Esophagus squamous epithelium (tissue), 4 donors: ENCODE data around the gene TM2D3.

Experiments used
- POLR2A ChIP-seq, 4 donors: fragments of 450-650 bp; IDR thresholded peaks; one replicate each; pipeline ENCODE4 v1.6.1; 2017; ENCODE audit warnings: antibody characterized with exemption in 4 of 4, mild to moderate bottlenecking in 4 of 4, moderate library complexity in 3 of 4
- TF ChIP-seq, protein P1 (sequence below), 6 experiments: fragments of 450-650 bp in 4 of 6; fragments of 200-600 bp in 2 of 6; sonication (generic) in 2 of 6; IDR thresholded peaks; one replicate each; pipeline ENCODE4 v1.5.1; 2016 to 2019; ENCODE audit warnings: antibody characterized with exemption in 6 of 6, mild to moderate bottlenecking in 4 of 6, moderate library complexity in 4 of 6

DNA sequence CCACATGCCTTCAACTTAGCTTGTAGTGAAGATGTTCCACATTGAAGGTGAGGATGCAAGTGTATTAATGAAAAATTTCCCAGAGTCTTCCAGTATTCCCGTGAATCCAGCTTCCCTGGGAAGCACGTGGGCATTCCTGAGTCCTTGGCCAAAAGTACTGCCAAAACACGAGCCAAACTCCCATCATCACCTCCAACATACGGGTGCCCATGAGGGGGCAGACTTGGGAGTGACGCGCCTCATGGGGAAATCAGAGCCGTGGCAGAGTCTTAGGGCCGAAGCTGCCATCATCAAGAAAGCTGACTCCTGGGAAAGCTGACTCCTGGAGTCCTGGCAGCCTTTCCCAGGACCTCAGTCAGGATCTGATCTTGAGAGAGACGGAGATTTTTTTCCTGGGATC is 20.1 kb upstream of the TM2D3 start:
- no peak for TF ChIP-seq POLR2A (IDR thresholded peaks at IDR 0.05)
- TF ChIP-seq, protein P1, sequence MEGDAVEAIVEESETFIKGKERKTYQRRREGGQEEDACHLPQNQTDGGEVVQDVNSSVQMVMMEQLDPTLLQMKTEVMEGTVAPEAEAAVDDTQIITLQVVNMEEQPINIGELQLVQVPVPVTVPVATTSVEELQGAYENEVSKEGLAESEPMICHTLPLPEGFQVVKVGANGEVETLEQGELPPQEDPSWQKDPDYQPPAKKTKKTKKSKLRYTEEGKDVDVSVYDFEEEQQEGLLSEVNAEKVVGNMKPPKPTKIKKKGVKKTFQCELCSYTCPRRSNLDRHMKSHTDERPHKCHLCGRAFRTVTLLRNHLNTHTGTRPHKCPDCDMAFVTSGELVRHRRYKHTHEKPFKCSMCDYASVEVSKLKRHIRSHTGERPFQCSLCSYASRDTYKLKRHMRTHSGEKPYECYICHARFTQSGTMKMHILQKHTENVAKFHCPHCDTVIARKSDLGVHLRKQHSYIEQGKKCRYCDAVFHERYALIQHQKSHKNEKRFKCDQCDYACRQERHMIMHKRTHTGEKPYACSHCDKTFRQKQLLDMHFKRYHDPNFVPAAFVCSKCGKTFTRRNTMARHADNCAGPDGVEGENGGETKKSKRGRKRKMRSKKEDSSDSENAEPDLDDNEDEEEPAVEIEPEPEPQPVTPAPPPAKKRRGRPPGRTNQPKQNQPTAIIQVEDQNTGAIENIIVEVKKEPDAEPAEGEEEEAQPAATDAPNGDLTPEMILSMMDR (IDR thresholded peaks at IDR 0.05), result no peak
